ENCODE results near the gene SUPT16H.

SUPT16H gene

GRCh38 chr14:21408147-21408546, 24.3 kb upstream of the SUPT16H start:
- no peaks in the 10 kb centered on the region for H3K4me1 ChIP-seq (ENCODE audit: control insufficient read depth, insufficient read depth, low read length)
- H3K4me3 ChIP-seq (ENCODE audit: low read depth, low read length) = no peak overlapping the region
- CTCF ChIA-PET = no interaction called here
- no peaks in the 10 kb centered on the region for H3K9me3 ChIP-seq (ENCODE audit: control insufficient read depth, insufficient read depth, low read depth, low read length)
- POLR2A ChIA-PET = no interaction called here
- H3K27ac ChIP-seq (ENCODE audit: extremely low read depth, low read depth, low read length) = no peak overlapping the region
- peaks cover 94 to 98% of the 10 kb centered on the region in 2 experiments for H3K36me3 ChIP-seq (ENCODE audit: control insufficient read depth in 2 of 2, insufficient read depth in 1 of 2, low read length in 2 of 2)
- TF ChIP-seq ZNF175 (tag by site-specific recombination; IDR thresholded peaks at IDR 0.05) (no peak), PRDM4 (tag by site-specific recombination; IDR thresholded peaks at IDR 0.05) (no peak), ZNF785 (tag by site-specific recombination; IDR thresholded peaks at IDR 0.05) (no peak)

- H3K9me3 ChIP-seq (ENCODE audit: control insufficient read depth, insufficient read depth, low read depth, low read length) = no peaks in the 10 kb centered on the region
- peaks cover 93 to 98% of the 10 kb centered on the region in 2 experiments for H3K36me3 ChIP-seq (ENCODE audit: control insufficient read depth in 2 of 2, insufficient read depth in 1 of 2, low read length in 2 of 2)
- no peak overlapping the region for H3K4me3 ChIP-seq (ENCODE audit: low read depth, low read length)
- ChIA-PET CTCF (no interaction called here), POLR2A (no interaction called here)
- H3K4me1 ChIP-seq (ENCODE audit: control insufficient read depth, insufficient read depth, low read length) = no peaks in the 10 kb centered on the region
- H3K27ac ChIP-seq (ENCODE audit: extremely low read depth, low read depth, low read length) = no peak overlapping the region
- no peak for TF ChIP-seq ZSCAN18 (tag by site-specific recombination; IDR thresholded peaks at IDR 0.05)
These were observed 22.4 kb upstream of the SUPT16H start for GRCh38 chr14:21406213-21406612.

- POLR2A ChIA-PET = no interaction called here
- Histone ChIP-seq H3K36me3 (ENCODE audit: control insufficient read depth in 2 of 2, insufficient read depth in 1 of 2, low read length in 2 of 2) (peaks cover 93 to 98% of the 10 kb centered on the region in 2 experiments), H3K4me3 (ENCODE audit: low read depth, low read length) (no peak overlapping the region), H3K27ac (ENCODE audit: extremely low read depth, low read depth, low read length) (no peak overlapping the region), H3K9me3 (ENCODE audit: control insufficient read depth, insufficient read depth, low read depth, low read length) (no peaks in the 10 kb centered on the region), H3K4me1 (ENCODE audit: control insufficient read depth, insufficient read depth, low read length) (no peaks in the 10 kb centered on the region)
- CTCF ChIA-PET = no interaction called here
- no peak for TF ChIP-seq ZBTB26 (tag by site-specific recombination; optimal IDR thresholded peaks at IDR 0.05)
- TF ChIP-seq ZNF404 (tag by site-specific recombination; IDR thresholded peaks at IDR 0.05) = no peak
- TF ChIP-seq FEZF1 (tag by site-specific recombination; IDR thresholded peaks at IDR 0.05) = no peak
- TF ChIP-seq ZNF157 (tag by site-specific recombination; IDR thresholded peaks at IDR 0.05) = no peak
These were observed 21.3 kb upstream of the SUPT16H start for GRCh38 chr14:21405097-21405496.

GRCh38 chr14:21399311-21399870, 15.6 kb upstream of the SUPT16H start:
- peaks cover 93 to 98% of the 10 kb centered on the region in 2 experiments for H3K36me3 ChIP-seq (ENCODE audit: control insufficient read depth in 2 of 2, insufficient read depth in 1 of 2, low read length in 2 of 2)
- H3K9me3 ChIP-seq (ENCODE audit: control insufficient read depth, insufficient read depth, low read depth, low read length) = no peaks in the 10 kb centered on the region
- no peak overlapping the region for H3K4me3 ChIP-seq (ENCODE audit: low read depth, low read length)
- CTCF ChIA-PET = no interaction called here
- H3K27ac ChIP-seq (ENCODE audit: extremely low read depth, low read depth, low read length) = no peak overlapping the region
- POLR2A ChIA-PET = no interaction called here
- no peaks in the 10 kb centered on the region for H3K4me1 ChIP-seq (ENCODE audit: control insufficient read depth, insufficient read depth, low read length)
- no peak for TF ChIP-seq SETDB1 (IDR thresholded peaks at IDR 0.05; ENCODE audit: insufficient read length, low read length)
- no peak for TF ChIP-seq ZNF416 (tag by site-specific recombination; IDR thresholded peaks at IDR 0.05)
- TF ChIP-seq ZNF529 (tag by site-specific recombination; IDR thresholded peaks at IDR 0.05; ENCODE audit: insufficient replicate concordance) = no peak
- TF ChIP-seq ZNF112 (tag by site-specific recombination; IDR thresholded peaks at IDR 0.05) = no peak
- no peak for TF ChIP-seq ZNF24 (tag by site-specific recombination; IDR thresholded peaks at IDR 0.05)
- no peak for TF ChIP-seq ZNF148 (tag by site-specific recombination; IDR thresholded peaks at IDR 0.05; ENCODE audit: borderline replicate concordance)
- no peak for TF ChIP-seq ZNF692 (tag by site-specific recombination; IDR thresholded peaks at IDR 0.05)
- TF ChIP-seq ZNF114 (tag by site-specific recombination; IDR thresholded peaks at IDR 0.05) = no peak
- no peak for TF ChIP-seq ZNF350 (tag by site-specific recombination; IDR thresholded peaks at IDR 0.05)
- TF ChIP-seq ZNF629 (tag by site-specific recombination; IDR thresholded peaks at IDR 0.05) = no peak
- no peak for TF ChIP-seq ZNF677 (tag by site-specific recombination; IDR thresholded peaks at IDR 0.05)
- no peak for TF ChIP-seq ZNF366 (tag by site-specific recombination; conservative IDR thresholded peaks at IDR 0.05)
